OCI-LY1 (cell line): Measurements from ENCODE around the gene ST3GAL5.

Experiments used
- H2AFZ ChIP-seq: fragments of 200-600 bp; sonication (generic), shearing (Covaris generic); 2 replicates; pipeline ENCODE4 v1.6.0; 2014; ENCODE audit warnings: antibody characterized with exemption, mild to moderate bottlenecking, low read length
- H3F3A ChIP-seq: fragments of 200-600 bp; sonication (generic), shearing (Covaris generic); 2 replicates; pipeline ENCODE4 v1.6.0; 2014; ENCODE audit warnings: mild to moderate bottlenecking, antibody characterized with exemption, low read length, moderate library complexity; ENCODE audit not compliant: insufficient read depth
- H3K27ac ChIP-seq: fragments of 200-600 bp; sonication (generic); 2 replicates; pipeline ENCODE4 v1.5.1; 2014; ENCODE audit warnings: low read length, mixed run types, mild to moderate bottlenecking, low read depth; ENCODE audit not compliant: poor library complexity, severe bottlenecking
- H3K27me3 ChIP-seq: fragments of 200-600 bp; sonication (generic); 2 replicates; pipeline ENCODE4 v1.6.0; 2014; ENCODE audit warnings: antibody characterized with exemption, mild to moderate bottlenecking, low read length, moderate library complexity; ENCODE audit not compliant: insufficient read depth
- H3K36me3 ChIP-seq: fragments of 200-600 bp; sonication (generic); 2 replicates; pipeline ENCODE4 v1.6.1; 2014; ENCODE audit warnings: mild to moderate bottlenecking, antibody characterized with exemption, low read length, moderate library complexity, mixed read lengths; ENCODE audit not compliant: insufficient read depth
- H3K4me1 ChIP-seq: fragments of 200-600 bp; sonication (generic); 2 replicates; pipeline ENCODE4 v1.5.1; 2014; ENCODE audit warnings: mild to moderate bottlenecking, low read length, moderate library complexity; ENCODE audit not compliant: insufficient read depth, severe bottlenecking
- H3K4me2 ChIP-seq: fragments of 200-600 bp; sonication (generic), shearing (Covaris generic); 2 replicates; pipeline ENCODE4 v1.6.1; 2014; ENCODE audit warnings: low read length
- H3K4me3 ChIP-seq: fragments of 200-600 bp; sonication (generic); 2 replicates; pipeline ENCODE4 v1.5.1; 2014; ENCODE audit warnings: low read length, low read depth, mild to moderate bottlenecking, mixed read lengths; ENCODE audit not compliant: poor library complexity, severe bottlenecking
- H3K79me2 ChIP-seq: fragments of 200-600 bp; shearing (Covaris generic); 2 replicates; pipeline ENCODE4 v1.6.1; 2016; ENCODE audit warnings: mixed run types, low read length, mixed read lengths; ENCODE audit not compliant: insufficient read depth
- H3K9ac ChIP-seq: fragments of 200-600 bp; sonication (generic), shearing (Covaris generic); 2 replicates; pipeline ENCODE4 v1.6.1; 2014; ENCODE audit warnings: mild to moderate bottlenecking, low read length, mixed read lengths
- H3K9me2 ChIP-seq: fragments of 200-600 bp; sonication (generic), shearing (Covaris generic); 2 replicates; pipeline ENCODE4 v1.6.1; 2014; ENCODE audit warnings: low read depth, mild to moderate bottlenecking, low read length, mixed read lengths
- H3K9me3 ChIP-seq: fragments of 200-600 bp; shearing (Covaris generic); 2 replicates; pipeline ENCODE4 v1.6.1; 2014; ENCODE audit warnings: low read length, mixed read lengths
- H4K20me1 ChIP-seq: fragments of 200-600 bp; sonication (generic), shearing (Covaris generic); 2 replicates; pipeline ENCODE4 v1.6.0; 2016; ENCODE audit warnings: mild to moderate bottlenecking, low read length; ENCODE audit not compliant: insufficient read depth
- CTCF ChIP-seq: fragments of 200-600 bp; sonication (generic), shearing (Covaris generic); IDR thresholded peaks from 2 replicates; pipeline ENCODE4 v1.5.1; 2017; ENCODE audit warnings: mild to moderate bottlenecking, antibody characterized with exemption, low read length, moderate library complexity, mixed read lengths
- EZH2 ChIP-seq: fragments of 200-600 bp; sonication (generic), shearing (Covaris generic); IDR thresholded peaks from 2 replicates; pipeline ENCODE4 v1.8.0; 2017; ENCODE audit warnings: borderline replicate concordance, mixed run types, mild to moderate bottlenecking, antibody characterized with exemption, low read length, moderate library complexity, mixed read lengths

ST3GAL5 gene

DNA sequence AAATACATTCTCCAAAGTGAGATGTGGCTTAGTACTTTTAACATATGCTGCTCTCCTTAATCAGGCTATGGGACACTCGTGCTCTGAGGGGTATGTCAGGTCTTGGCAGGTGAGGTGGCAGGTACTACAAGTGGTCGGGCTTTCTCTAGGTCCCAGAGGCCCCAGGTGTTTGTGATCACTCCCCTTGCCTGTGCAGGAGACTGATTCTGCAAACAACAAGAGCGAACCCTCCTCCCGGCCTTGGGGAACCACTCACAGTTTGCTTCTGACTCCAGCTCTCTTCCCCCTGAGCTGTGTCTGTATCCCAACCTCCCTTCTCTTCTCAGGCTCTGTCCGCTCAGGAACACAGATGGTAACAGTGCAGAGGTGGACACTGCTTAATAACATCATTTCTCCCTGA, 86.9 kb downstream of the ST3GAL5 start:
- H3K27ac ChIP-seq: no peak overlapping the region
- no peaks in the 10 kb centered on the region for H4K20me1 ChIP-seq

GRCh38 chr2:85800586-85800985, 88.2 kb downstream of the ST3GAL5 start:
- H3F3A ChIP-seq: no peaks in the 10 kb centered on the region
- H3K36me3 ChIP-seq: no peaks in the 10 kb centered on the region
- no peaks in the 10 kb centered on the region for H4K20me1 ChIP-seq
- H2AFZ ChIP-seq: no peak overlapping the region
- no peak overlapping the region for H3K27ac ChIP-seq
- no peak overlapping the region for H3K4me2 ChIP-seq
- H3K4me3 ChIP-seq: no peak overlapping the region
- no peaks in the 10 kb centered on the region for H3K9me2 ChIP-seq
- TF ChIP-seq CTCF (no peak), EZH2 (no peak)
- H3K4me1 ChIP-seq: no peaks in the 10 kb centered on the region
- H3K27me3 ChIP-seq: peaks cover 11% of the 10 kb centered on the region; the same call in 1 of the 2 replicates
- H3K9me3 ChIP-seq: no peaks in the 10 kb centered on the region
- H3K9ac ChIP-seq: no peak overlapping the region
- no peaks in the 10 kb centered on the region for H3K79me2 ChIP-seq

More for the DNA sequence above, 86.9 kb downstream of the ST3GAL5 start:
- no peak overlapping the region for H2AFZ ChIP-seq
- TF ChIP-seq EZH2 (no peak), CTCF (no peak)
- H3K27me3 ChIP-seq: peaks cover 11% of the 10 kb centered on the region; the same call in 1 of the 2 replicates
- no peak overlapping the region for H3K9ac ChIP-seq
- H3K79me2 ChIP-seq: no peaks in the 10 kb centered on the region
- H3K4me1 ChIP-seq: no peaks in the 10 kb centered on the region
- no peaks in the 10 kb centered on the region for H3K9me3 ChIP-seq
- H3K4me3 ChIP-seq: no peak overlapping the region
- no peak overlapping the region for H3K4me2 ChIP-seq
- H3F3A ChIP-seq: no peaks in the 10 kb centered on the region
- H3K36me3 ChIP-seq: no peaks in the 10 kb centered on the region
- no peaks in the 10 kb centered on the region for H3K9me2 ChIP-seq

- Histone ChIP-seq H3K9ac (no peak overlapping the region), H3K4me3 (no peak overlapping the region), H3K27me3 (peaks cover 11% of the 10 kb centered on the region; the same call in 1 of the 2 replicates), H3K27ac (no peak overlapping the region), H3K9me2 (no peaks in the 10 kb centered on the region), H2AFZ (no peak overlapping the region), H3K79me2 (no peaks in the 10 kb centered on the region), H3K4me1 (no peaks in the 10 kb centered on the region), H4K20me1 (no peaks in the 10 kb centered on the region), H3F3A (no peaks in the 10 kb centered on the region), H3K4me2 (no peak overlapping the region), H3K36me3 (no peaks in the 10 kb centered on the region), H3K9me3 (no peaks in the 10 kb centered on the region)
- TF ChIP-seq CTCF (no peak), EZH2 (no peak)
These were observed 89.4 kb downstream of the ST3GAL5 start for GRCh38 chr2:85799215-85799956.
